GM11168 (cell line): ENCODE results near the gene TMEM131L.

Experiments
- in situ Hi-C: fragments of 300-500 bp; cut with MboI; formaldehyde crosslinking; loops from one replicate; pipeline ENCODE4 v1.12.0; 2022; ENCODE audit warnings: low sequenced_read_pairs; ENCODE audit not compliant: unreplicated experiment

Gene TMEM131L

GRCh38 chr4:153518637-153519389, 52.7 kb downstream of the TMEM131L start:
- in situ Hi-C loops, result no loop called here

DNA sequence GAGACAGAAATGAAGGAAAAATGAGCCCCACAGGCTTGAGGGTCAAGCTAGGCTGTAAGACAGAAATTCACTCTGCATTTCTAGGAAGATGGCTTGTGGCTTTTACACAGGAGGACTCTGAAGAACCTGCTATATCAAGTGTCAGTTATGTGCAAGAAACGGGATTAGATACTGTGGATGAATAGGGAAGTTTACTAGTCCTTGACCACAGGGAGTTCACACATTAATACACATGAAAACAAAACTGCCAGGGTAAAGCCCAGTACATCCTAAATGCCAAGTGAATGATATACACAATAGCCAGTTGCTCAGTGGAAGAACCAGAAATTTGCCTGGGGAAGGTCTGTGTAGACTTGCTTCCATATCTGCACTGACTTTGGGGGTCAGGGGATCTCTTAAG, 53.5 kb downstream of the TMEM131L start:
- in situ Hi-C loops, result no loop called here

- in situ Hi-C loops, result no loop called here
These were observed 54.1 kb downstream of the TMEM131L start for GRCh38 chr4:153520227-153520626.

GRCh38 chr4:153520801-153521329, 54.7 kb downstream of the TMEM131L start:
- in situ Hi-C loops, result no loop called here

GRCh38 chr4:153521478-153521877, 55.3 kb downstream of the TMEM131L start:
- in situ Hi-C loops, result no loop called here

DNA sequence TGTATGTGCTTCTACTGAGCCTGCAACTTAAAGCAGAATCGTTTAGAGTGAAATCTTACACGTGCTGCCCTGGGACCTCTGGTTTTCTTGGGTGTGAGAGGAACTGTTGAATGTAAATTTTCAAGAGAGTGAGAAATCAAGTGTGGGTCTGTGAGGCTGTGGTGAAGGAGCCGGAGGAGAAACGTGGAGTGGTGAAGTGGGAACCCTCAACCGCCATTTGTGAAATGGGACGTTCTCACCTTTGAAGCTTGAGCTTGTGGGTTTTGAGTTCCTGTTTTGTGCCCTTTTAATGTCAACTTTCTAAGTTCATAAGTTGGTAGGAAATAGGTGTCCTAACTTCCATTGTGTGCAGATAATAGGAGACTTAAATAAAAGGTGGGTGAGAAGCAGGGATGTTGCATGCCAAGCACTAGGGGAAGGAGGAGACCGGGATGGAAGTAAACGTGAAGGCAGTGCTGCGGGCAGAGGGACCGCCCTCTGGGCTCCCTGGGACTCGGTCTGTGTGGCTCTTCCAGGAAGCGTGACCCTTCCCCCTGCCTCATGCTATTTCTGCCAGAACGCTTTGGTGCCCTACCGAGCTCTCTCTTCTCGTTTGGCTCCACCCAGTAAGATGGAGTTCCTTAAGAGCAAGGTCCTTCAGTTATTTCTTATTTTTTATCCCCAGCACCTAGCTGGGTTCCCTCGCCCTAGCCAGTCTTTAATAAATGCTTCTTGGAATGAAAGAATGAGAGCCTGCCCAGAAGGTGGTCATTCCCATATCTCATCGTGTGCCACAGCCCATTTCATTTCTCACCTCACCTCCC, 56.0 kb downstream of the TMEM131L start:
- in situ Hi-C loops, result no loop called here

GRCh38 chr4:153522802-153523094, 56.6 kb downstream of the TMEM131L start:
- in situ Hi-C loops, result no loop called here

DNA sequence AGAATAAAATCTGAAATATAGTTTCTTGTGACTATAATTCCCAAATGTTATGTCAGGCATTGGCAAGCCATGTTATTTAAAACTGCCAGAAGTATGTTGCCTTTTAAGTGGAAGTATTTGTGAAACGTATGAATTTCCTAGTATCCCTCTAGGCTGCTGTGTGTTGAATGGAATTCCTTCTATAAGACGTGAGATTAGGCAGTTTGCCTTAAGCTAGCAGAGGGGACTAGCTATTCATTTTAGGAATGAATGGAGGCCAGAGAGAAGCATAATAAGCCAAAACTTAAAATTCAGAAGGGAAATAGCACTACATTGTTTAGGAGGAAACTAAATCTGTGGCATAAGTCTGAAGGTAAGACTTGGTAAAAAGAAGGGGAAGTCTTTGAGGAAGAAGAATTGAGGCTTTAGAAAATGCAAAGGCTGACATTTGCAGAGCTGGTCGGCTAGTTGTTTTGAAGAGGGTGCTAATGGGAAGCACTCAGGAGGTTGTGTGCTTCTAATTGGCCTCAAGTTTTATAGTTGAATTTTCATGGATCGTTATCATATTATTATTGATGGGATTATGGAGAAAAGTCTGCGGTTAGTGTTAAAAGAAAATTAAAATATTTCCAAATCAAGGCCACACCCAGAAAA, 57.1 kb downstream of the TMEM131L start:
- in situ Hi-C loops, result no loop called here

DNA sequence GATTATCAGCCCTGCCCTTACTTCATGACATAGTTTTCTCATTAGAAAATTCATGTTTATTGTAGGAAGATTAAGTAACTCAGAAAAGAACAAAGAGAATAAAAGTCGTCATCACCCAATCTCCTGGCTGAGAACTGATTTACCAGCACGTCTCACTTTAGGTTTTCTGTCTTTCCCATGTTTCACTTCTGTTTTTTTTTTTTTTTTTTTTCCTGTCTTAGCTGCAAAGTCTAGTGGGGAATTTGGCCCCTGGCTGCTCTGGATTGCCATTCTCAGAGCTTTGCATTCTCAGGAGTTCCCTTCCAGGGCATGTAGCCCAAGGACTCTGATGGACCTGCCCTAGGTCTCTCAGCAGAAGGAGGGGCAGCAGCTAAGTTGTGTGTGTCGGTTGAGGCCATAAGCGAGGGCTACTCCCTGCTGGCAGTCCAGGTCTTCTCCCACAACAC, 57.8 kb downstream of the TMEM131L start:
- in situ Hi-C loops, result no loop called here

GRCh38 chr4:153524682-153525081, 58.5 kb downstream of the TMEM131L start:
- in situ Hi-C loops, result no loop called here

- in situ Hi-C loops, result no loop called here
These were observed 61.5 kb downstream of the TMEM131L start for GRCh38 chr4:153527690-153528089.

GRCh38 chr4:153528705-153529485, 62.7 kb downstream of the TMEM131L start:
- in situ Hi-C loops, result no loop called here

GRCh38 chr4:153529646-153530045, 63.5 kb downstream of the TMEM131L start:
- in situ Hi-C loops, result no loop called here

- in situ Hi-C loops, result no loop called here
These were observed 64.3 kb downstream of the TMEM131L start for GRCh38 chr4:153530284-153530999.

DNA sequence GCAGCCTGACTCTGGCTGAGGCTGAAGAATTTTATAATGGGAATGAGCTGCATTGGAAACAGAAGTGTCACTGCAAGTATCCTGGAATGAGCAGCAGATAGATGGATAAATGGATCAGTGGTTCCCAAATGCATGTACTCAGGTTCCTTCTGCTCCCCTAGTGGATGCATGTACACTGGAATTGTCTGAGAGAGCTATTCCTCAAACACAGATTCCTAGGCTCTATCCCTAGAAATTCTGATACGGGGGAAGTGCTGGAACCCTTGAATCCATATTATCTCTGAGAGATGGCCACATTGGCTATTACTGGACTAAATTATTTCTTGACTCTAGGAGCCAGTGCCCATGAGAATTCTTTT, 64.8 kb downstream of the TMEM131L start:
- in situ Hi-C loops, result no loop called here

DNA sequence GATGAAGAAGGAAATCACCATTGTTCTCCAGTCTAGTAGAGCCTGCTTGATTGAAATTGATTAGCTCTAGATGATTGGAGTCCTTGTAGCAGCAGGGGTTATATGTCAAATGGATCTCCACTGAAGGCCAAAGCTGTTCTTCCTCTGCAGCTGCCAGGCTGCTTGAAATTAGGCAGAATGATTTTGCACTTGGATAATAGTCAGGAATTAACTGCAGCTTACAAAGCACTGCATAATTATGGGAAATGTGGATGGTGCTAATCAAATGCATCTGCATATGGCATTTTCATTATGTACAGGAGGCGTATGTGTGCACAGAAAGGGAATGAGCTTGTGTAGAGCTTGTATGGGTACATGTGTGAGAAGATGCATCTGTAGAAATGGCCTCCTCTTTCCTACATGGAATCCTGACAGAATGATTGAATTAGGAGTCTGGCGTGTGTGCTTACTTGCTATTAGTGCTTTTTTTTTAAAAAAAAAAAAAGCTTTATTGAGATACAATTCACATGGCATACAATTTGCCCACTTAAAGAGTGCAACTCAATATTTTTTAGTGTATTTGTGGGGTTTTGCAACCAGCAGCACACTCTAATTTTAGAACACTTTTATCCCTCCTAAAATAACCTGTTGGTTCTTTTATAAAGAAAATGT, 65.9 kb downstream of the TMEM131L start:
- in situ Hi-C loops, result no loop called here

- in situ Hi-C loops, result no loop called here
These were observed 66.5 kb downstream of the TMEM131L start for GRCh38 chr4:153532636-153533035.

DNA sequence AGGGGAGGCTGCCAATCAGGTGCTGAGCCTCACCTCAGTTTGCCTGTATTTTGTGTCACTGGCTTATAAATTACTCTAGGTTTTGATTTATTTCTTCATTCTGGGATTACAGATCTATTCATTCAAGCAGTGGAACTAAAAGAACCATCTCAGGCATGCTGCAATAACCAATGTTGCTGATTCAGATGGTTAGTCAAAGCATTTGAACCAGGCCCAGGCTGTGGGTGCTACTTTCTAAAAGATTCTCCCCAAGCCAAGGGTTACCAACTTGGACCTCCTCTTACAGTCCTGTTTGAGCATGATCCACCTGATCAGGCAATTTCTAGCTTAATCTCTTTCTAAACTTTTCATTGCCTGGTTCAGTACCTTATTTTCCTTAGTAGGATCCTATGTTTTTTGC, 67.2 kb downstream of the TMEM131L start:
- in situ Hi-C loops, result no loop called here
